GM18499 (cell line): ENCODE results near the gene FXR1.
"Not testable (repeated sequence)": the region's sequence is repeated elsewhere in the genome, so short reads cannot be mapped to it uniquely, and the experiment has no call there.

Experiments used
- ATAC-seq: cut with Tn5 transposase; IDR thresholded peaks from one replicate; pipeline ENCODE4 v1.9.1; 2021; ENCODE audit warnings: moderate number of reproducible peaks; ENCODE audit not compliant: insufficient read depth, unreplicated experiment

FXR1 gene

GRCh38 chr3:180996415-180996932, 84.0 kb downstream of the FXR1 start:
- no peak for ATAC-seq

DNA sequence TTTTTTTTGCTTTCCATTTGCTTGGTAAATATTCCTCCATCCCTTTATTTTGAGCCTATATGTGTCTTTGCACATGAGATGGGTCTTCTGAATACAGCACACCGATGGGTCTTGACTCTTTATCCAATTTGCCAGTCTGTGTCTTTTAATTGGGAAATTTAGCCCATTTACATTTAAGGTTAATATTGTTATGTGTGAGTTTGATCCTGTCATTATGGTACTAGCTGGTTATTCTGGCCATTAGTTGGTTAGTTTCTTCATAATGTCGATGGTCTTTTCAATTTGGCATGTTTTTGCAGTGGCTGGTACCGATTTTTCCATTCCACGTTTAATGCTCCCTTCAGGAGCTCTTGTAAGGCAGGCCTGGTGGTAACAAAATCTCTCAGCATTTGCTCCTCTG, 89.9 kb downstream of the FXR1 start:
- ATAC-seq: not testable (repeated sequence)

- ATAC-seq: not testable (repeated sequence)
Measured at GRCh38 chr3:181003469-181003868, 91.0 kb downstream of the FXR1 start.

DNA sequence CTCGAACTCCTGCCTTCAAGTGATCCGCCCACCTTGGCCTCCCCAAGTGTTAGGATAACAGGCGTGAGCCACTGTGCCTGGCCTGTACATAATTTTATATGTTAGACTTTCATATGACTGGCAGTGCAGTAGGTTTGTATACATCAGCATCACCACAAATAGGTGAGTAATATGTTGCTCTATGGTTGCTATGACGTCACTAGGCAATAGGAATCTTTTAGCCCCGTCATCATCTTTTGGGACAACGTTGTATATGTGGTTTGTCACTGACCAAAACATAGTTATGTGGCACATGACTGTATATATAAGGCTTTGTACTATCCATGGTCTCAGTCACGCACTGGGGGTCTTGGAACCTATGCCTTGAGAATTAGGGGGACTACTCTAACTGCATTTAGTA, 94.1 kb downstream of the FXR1 start:
- ATAC-seq: no peak

- no peak for ATAC-seq
Measured at GRCh38 chr3:181007262-181007661, 94.8 kb downstream of the FXR1 start.

DNA sequence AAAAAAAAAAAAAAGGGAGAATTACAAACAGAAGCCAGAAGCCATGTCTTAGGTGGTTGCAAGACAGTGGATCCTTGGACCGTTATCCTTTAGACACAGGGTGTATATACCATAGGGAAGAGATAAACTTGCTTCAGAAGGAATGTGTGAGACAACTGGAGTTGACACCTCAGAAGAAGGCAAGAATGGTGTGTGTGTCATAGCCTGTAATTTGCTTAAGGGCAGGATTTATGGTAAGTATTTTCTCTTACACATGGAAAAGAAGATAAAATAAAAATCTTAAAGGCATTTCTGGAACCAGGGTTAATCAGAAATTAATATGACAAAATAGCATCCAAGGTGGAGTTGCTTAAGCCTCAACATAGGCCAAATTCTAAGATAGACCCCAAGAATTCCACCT, 96.3 kb downstream of the FXR1 start:
- ATAC-seq: no peak

DNA sequence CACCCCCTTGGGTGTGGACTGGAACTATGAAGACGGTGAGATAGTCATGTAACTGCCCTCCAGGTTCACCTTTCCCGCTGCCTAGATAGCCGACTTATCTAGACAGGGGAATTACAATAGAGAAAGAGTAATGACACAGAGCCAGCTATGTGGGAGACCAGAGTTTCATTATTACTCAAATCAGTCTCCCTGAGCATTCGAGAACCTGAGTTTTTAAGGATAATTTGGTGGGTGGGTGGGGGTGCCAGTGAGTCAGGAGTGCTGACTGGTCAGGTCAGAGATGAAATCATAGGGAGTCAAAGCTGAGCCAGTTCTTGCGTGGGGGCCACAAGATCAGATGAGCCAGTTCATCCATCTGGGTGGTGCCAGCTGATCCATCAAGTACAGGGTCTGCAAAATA, 96.8 kb downstream of the FXR1 start:
- no peak for ATAC-seq

GRCh38 chr3:181017690-181018089, 105.2 kb downstream of the FXR1 start:
- ATAC-seq: no peak

GRCh38 chr3:181025204-181025603, 112.7 kb downstream of the FXR1 start:
- ATAC-seq: no peak

- no peak for ATAC-seq
Measured at GRCh38 chr3:181030948-181031347, 118.5 kb downstream of the FXR1 start.
